GM18868 (cell line): ENCODE data around the gene IL1RAPL2.
"Not testable (repeated sequence)": the region's sequence is repeated elsewhere in the genome, so short reads cannot be mapped to it uniquely, and the experiment has no call there.

Source experiments
- ATAC-seq: cut with Tn5 transposase; IDR thresholded peaks from one replicate; pipeline ENCODE4 v1.9.1; 2021; ENCODE audit warnings: mild to moderate bottlenecking, moderate library complexity; ENCODE audit not compliant: unreplicated experiment

The IL1RAPL2 gene

DNA sequence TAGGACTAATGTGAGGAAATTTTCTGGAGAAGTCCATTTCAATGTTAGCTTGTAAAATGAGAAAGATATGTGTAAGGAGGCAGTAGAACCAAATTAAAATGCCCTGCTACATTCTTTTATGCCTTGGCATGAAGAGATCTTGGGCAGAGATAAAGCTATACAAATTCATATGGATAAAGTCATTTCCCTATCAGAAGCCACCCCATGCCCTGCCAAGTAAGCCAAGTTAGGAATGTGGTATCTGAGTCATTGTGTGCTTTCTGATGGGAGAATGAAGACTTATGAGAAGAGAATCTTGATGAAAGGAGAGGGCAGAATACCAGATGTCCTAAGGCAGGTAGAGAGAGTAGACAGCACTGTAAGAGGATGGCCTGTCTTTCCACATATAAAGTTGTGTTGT lies 570.8 kb downstream of the IL1RAPL2 start:
- no peak for ATAC-seq

DNA sequence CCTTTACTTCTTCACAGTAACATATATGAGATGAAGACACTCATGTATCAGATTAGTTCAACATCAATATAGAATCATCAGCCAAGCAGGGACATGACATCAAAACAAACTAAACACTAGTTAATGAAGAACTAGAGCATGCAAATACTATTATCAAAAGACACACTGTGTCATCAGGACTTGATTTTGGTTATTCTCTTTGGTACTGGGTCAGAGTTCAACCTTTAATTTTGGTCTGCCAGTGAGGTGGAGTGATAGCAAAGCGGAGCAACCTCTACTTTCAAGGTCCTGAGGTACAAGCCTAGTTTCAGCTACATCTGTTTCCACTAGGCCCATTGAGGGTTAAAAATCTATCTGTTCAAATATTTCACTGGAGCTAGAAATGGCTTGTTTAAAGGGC lies 584.0 kb downstream of the IL1RAPL2 start:
- ATAC-seq, result no peak

DNA sequence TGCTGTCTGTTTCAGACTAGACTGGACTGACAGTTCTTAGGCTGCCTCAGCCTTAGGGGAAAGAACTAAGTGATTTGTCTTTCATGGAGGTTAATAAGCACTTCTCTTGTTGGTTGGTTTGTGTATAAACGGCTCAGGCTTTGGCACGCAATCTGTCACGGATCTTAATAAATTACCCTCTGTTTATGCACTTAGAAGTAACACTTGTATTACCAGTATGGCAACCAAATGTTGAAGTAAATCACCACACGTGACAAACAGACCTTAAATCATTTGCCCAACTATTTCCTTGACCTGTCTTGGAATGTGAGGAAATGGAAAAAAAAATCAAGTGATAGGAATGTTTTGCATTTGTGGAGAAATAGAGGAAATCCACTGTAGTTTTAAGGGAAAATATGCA lies 584.6 kb downstream of the IL1RAPL2 start:
- ATAC-seq, result no peak

DNA sequence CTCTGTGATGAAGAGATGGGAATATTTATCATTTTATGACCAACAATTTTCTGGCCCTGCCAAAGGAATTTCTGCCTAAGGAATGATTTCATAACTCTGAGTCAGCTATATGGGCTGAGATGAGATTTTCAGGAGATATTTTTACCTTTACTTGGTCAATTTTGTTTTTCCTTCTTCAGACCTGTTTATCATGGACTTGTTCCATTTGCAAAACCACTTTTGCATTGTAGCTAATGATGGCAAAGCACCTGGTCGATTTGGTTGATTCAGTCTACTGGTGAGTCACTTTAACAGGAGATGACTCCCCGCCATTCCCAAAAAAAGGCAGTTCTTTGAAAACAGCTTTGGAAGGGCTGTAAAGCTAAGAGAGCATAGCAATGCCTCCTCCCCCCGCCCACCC lies 601.2 kb downstream of the IL1RAPL2 start:
- ATAC-seq, result no peak

DNA sequence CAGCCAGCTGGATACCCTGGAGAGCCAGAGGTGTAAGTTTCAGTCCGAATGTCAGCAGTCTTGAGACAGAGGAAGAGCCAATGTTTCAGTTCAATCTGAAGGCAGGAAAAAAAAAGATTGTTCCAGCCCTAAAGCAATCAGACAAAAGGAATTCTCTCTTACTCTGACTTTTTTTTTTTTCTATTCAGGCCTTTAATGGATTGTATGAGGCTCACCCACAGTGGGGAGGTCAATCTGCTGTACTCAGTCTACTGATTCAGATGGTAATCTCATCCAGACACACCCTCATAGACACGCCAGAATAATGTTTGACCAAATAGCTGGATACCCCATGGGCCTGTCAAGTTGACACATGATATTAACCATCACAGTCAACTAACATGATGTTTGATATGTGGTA lies 602.6 kb downstream of the IL1RAPL2 start:
- ATAC-seq, result no peak

DNA sequence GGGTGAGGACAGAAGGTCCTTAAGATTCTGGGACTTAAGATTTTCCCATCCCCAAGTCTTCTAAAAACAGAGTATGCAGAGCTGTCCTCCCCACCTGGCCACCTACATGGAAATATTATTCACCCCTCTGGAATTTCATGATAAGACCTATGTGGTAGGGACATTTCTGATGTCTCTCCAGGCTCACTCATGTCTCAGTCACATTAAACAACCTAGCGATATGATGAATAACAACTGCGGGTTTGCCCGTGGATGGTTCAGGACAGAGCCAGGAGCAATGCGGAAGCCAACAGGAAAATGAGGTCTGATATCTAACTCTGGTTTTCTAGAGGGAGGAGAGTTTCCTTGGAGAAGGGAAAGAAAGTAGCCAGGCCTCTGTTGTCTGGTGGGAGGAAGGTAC lies 607.1 kb downstream of the IL1RAPL2 start:
- ATAC-seq, result no peak

DNA sequence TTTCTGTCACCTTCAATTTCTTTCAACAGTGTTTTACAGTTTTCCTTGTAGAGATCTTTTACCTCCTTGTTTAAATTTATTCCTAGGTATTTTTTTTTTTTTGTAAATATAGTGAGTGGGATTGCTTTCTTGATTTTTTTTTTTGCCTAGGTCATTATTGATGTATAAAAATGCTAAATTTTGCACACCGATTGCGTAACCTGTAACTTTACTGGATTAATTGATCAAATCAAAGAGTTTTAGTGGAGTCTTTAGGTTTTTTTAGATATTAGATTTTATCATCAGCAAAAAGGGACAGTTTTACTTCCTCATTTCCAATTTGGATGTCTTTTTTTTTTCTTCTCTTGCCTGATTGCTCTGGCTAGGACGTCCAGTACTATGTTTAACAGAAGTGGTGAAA lies 613.6 kb downstream of the IL1RAPL2 start:
- ATAC-seq, result no peak

DNA sequence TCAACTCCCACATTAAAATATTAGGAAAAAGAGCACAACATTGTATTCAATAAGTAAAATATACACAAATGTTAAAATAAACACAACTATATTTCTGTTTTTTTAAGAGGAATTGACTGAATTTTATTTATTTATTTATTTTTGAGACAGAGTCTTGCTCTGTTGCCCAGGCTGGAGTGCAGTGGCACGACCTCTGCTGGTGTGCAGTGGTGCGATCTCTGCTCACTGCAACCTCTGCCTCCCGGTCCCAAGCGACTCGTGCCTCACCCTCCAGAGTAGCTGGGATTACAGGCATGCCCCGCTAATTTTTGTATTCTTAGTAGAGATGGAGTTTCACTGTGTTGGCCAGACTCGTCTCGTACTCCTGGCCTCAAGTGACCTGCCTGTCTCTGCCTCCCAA lies 623.1 kb downstream of the IL1RAPL2 start:
- ATAC-seq, result no peak

DNA sequence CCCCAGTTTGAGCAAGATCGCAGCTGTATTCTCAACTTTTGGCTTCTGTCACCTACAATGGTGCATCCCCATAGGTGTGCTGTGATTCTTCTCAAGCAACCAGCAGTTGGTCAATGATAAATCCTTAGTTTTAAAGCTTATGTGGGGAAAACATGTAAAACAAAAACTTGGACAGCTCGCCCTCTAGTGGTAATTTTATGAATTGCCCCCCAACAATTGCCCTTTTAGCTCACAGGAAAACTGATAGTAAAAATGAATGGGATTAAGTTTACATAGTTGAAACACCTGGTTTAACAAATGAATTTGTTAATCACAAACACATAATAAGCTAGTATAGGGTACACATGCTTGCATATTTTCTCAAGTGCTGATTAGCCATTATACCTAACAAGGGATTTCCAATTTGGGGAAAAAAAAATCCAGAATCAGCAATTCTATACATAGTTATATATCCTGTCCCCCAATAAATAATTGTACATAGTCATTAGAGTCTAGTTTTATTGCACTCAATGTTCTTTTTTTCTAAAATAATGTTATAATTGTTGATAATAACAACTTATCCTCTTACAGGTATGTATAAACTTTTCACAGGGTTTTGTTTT lies 624.4 kb downstream of the IL1RAPL2 start:
- ATAC-seq, result peak; percentile 51

DNA sequence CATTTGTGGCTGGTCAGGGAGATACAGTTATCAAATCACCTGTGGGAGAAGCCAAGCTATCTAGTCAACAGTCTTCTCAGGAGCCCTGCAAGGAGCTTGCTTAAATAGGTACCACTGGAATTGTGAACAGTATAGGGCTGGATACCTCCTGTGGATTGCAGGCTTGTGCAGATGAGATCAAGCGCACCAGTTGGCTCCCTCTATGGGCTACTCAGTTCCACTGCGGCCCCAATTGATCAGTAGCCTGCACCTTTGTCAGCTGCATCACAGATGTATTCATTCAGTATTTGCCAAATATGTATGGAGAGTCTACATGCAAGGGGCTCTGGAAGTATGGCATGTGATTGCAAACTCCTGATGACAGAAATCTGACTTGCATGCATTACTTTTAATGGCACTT lies 625.9 kb downstream of the IL1RAPL2 start:
- peak; percentile 64 for ATAC-seq

DNA sequence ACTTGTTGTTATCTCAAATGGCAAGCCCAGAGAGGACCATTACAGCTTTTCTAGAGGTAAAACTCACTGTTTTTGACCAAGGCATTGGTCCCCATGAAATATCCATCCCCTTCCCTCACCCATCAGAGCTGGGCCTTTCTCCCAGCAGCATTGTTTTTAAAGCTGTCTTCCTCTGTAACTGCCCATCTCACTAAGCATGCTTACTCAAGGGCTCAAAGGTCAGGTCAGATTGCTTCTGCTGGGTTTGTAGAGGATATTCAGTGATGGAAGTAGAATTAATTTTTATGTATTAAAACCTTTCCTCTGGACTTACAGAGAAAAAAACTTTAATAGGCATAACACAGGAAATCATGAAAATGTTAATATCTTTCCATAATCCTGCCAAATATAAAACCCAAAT lies 643.4 kb downstream of the IL1RAPL2 start:
- no peak for ATAC-seq

DNA sequence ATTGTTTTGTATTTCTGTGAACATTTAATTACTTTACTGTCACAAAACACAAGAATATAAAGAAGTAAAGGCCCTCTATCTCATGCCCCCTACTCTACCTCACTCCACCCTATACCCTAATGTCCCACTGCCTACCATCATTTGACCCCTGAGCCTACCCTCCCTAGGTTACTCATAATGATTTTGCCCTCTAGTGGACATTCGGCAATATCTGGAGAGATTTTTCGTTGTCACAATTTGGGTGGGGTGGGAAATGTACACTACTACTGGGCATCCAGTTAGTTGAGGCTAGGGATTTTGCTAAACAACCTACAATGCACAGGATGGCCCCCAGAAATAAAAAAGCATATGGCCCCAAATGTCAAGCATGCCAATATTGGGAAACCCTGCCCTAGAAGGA lies 644.3 kb downstream of the IL1RAPL2 start:
- ATAC-seq, result no peak

DNA sequence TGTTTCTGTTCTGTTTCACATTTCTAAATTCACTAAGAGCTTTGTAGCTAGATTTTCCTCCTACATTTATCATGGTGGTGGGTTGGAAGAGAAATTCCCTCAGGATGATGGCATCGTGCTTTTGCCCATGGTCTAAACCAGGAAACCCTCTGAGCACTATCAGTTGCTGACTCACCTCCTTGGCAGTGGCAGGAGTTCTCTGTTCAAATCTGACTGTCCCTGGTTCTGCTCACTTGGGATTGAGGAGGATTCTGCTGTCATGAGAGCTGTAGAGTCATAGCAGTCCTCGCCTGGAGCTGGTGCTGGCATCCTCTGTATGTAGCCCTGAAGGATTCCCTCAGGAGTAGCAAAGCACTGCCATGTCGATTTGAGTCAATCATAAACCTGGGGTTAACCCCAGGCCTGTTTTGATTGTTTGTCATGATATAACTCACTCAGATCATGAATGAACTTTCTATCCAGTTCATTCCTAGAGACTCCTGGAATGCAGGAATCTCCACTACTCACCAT lies 645.1 kb downstream of the IL1RAPL2 start:
- ATAC-seq, result no peak

DNA sequence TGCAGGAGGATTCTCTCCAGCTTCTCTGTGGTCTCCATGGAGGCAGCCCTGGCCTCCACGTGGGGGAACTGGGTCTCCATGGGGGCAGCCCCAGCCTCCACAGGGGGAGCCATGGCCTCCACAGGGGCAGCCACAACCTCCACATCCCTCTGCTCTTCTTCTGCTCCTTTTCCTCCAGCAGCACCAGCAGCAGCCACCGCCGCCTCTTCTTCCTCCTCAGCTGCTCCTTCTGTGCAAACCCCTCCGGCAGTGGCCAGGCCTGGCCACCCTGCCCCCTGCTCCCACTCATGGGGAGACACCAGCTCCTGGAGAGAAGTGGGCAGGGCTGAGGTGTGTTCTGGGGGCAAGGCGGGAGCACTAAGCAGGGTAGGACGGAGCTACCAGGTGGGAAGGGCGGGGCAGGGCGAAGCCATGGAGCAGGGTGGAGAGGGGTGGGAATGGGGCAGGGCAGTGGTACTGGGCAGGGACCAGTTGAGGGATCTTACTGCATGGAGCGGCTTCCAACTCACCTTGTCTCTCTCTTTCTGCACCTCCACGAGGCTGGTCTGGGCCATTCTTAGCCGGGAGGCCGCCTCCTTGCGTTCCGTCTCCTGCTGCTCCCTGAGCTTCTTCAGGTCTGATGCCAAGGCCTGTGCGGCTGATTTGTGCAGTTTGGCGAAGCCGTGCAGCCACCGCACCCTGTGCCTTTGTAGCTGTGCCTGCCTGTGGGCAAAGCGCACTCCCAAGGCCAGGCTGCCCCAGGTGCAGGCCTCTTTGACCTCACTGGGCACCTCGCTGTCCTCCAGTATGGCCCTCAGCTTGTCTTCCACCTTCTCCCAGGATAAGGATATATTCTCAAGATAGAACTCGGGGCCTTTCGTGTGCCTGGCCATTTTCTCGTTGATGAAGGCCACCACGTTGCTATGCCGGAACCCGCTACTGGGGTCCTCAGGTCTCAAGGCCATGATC lies 653.7 kb downstream of the IL1RAPL2 start:
- no peak for ATAC-seq

DNA sequence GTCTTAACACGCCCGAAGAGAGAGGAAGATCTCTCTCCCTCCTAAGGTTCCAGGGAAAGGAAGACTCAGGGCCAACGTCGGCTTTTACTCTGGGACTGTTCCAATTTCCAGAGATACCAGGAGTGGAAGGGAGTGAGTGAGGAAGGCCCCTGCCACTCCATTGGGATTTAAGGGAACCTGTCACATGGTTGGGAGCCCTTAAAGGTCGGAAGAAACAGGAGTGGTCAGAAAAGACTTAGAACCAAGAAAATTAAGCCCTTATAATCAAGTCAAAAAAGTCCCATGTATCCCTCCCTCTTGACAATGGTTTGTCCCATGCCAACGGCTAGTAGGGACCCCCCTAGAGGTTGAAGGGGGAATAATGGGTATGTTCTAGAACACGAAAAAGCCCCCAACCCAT lies 654.6 kb downstream of the IL1RAPL2 start, which contains the start of gene TEX13A:
Gene TEX13A (minus strand): TSS at position 59 of the 400 bp plus-strand sequence. CDS start 297 bp downstream, outside the sequence.
- no peak for ATAC-seq

DNA sequence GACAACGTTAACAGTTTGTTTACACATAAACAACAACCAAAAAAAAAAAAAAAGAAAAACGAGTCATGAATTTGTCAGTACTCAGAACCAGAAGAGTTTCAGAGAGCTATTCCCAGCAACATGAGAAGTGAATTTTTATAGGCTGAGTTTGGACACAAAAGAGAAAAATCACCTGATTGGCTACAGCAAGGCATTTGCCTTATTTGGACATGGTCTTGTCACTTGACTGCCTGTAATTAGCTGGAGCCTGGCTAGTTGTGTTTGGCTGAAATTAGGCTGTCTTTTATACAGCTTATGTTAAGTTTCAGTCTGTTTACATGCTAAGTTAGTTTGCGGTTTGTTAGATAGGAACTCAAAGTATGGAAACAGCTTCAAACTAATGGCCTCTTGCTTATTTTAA lies 655.4 kb downstream of the IL1RAPL2 start:
- ATAC-seq, result no peak

DNA sequence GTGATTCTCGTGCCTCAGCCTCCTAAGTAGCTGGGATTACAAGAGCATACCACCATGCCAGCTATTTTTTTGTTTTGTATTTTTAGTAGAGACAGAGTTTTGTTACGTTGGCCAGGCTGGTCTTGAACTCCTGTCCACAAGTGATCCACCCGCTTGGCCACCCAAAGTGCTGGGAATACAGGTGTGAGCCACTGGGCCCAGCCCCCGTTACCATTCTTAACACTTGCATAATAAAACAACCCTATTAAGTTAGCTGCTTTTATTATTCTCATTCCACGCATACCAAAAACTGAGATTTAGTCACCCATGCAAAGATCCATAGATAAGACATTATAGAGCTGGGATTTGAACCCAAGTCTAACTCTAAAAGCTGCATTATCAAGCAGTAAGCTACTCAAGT lies 660.5 kb downstream of the IL1RAPL2 start:
- ATAC-seq, result no peak

DNA sequence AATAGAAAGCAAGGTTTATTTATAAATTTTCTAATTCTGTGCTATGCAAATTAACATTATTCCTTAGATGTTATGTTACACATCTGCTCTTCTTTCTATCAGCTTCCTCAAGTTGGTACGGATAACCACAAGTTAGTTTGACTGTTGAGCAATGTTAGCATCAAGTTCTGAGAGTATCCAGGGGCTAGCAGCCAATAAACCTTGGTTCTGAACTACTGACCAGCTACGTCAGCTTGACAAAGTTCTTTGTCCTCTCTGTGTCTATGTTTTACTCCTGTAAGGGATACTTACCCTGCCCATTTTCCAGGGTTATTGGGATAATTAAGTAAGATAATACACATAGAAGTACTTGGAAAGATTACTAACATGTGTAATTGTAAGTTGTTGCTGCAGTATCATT lies 662.6 kb downstream of the IL1RAPL2 start:
- ATAC-seq, result no peak

DNA sequence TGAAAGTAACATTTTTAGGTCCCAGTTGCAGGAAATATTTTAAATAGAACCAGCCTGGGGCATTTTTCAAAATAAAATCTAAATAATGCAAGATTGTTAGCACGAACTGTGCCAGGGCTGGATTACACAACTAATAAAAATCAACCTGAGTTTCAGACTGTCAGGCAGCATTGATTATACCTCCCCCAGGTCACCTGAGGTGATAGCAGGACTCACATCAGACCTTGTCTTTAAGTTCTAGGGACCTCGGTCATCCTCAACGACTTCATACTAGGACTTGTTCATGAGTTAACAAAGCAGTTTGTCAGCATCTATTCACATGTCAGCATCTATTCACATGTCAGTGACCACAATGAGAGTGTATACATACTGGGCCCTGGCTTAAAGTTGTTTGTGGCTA lies 663.1 kb downstream of the IL1RAPL2 start:
- ATAC-seq, result no peak

DNA sequence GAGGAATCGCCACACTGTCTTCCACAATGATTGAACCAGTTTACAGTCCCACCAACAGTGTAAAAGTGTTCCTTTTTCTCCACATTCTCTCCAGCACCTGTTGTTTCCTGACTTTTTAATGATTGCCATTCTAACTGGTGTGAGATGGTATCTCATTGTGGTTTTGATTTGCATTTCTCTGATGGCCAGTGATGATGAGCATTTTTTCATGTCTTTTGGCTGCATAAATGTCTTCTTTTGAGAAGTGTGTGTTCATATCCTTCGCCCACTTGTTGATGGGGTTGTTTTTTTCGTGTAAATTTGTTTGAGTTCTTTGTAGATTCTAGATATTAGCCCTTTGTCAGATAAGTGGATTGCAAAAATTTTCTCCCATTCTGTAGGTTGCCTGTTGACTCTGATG lies 671.4 kb downstream of the IL1RAPL2 start:
- not testable (repeated sequence) for ATAC-seq

DNA sequence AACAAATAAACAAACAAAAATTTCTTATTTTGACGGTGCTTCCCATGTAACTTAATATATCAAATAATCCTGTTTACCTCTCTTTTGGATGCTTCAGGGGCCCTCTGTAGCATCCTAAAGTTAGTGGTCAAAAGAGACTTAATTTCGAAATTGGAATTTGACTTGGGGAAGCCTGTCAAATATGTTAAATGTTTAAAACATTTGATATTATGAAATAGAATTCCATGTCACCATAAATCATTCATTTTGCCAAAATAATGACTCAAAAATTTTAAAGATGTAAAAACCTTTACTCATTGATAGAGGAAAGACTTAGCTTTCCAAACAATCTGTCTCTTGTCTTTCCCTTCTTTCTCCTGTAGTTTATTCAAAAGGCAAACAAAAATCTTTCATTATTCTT lies 675.1 kb downstream of the IL1RAPL2 start:
- no peak for ATAC-seq
